Keratinocyte (primary cell): ENCODE measurements around the gene LATS2. TPM values are rescaled to one million over a fixed set of nuclear protein-coding genes. Genes with fewer than 3 reads are reported as not detected.

Experiments used
- DNase-seq: peaks from one replicate; pipeline ENCODE4 v3.0.0-alpha.2; 2011; ENCODE audit warnings: low read depth, missing footprints, low spot score
- FAIRE-seq: peaks from 2 replicates; lab custom pipeline; 2011; peaks lifted over from hg19 to GRCh38; lab: Jason Lieb, UNC
- H2AFZ ChIP-seq: 2 replicates; pipeline ENCODE4 v1.6.0; 2012; ENCODE audit warnings: low read length, control low read depth, inconsistent platforms; ENCODE audit not compliant: control insufficient read depth
- H3K27ac ChIP-seq: 2 replicates; pipeline ENCODE4 v1.5.1; 2011; ENCODE audit warnings: low read length; ENCODE audit not compliant: control insufficient read depth, insufficient read depth
- H3K27me3 ChIP-seq: 3 replicates; pipeline ENCODE4 v1.6.0; 2011; ENCODE audit warnings: low read length; ENCODE audit not compliant: control insufficient read depth, insufficient read depth; ENCODE audit errors: extremely low read depth
- H3K36me3 ChIP-seq, 2 experiments: 2 replicates in 1 of 2; 3 replicates in 1 of 2; pipeline ENCODE4 v1.5.1; 2011; ENCODE audit warnings: low read length in 2 of 2, mild to moderate bottlenecking in 1 of 2; ENCODE audit not compliant: control insufficient read depth in 2 of 2, insufficient read depth in 2 of 2; ENCODE audit errors: extremely low read depth in 1 of 2
- H3K4me1 ChIP-seq: 3 replicates; pipeline ENCODE4 v1.5.1; 2011; ENCODE audit warnings: low read length; ENCODE audit not compliant: control insufficient read depth, insufficient read depth; ENCODE audit errors: extremely low read depth
- H3K4me2 ChIP-seq: 3 replicates; pipeline ENCODE4 v1.6.0; 2011; ENCODE audit warnings: low read depth, low read length; ENCODE audit not compliant: control insufficient read depth, insufficient read depth; ENCODE audit errors: extremely low read depth
- H3K4me3 ChIP-seq, 3 experiments: fragments of 200-600 bp in 1 of 3; sonication (generic) in 1 of 3; 2 replicates in 2 of 3; 3 replicates in 1 of 3; pipeline ENCODE4 v1.5.1; 2011 to 2016; ENCODE audit warnings: low read length in 3 of 3, mild to moderate bottlenecking in 3 of 3, control low read depth in 2 of 3, inconsistent platforms in 1 of 3, low read depth in 1 of 3, mixed read lengths in 1 of 3, mixed run types in 1 of 3, moderate library complexity in 1 of 3; ENCODE audit not compliant: control insufficient read depth in 2 of 3, insufficient read depth in 2 of 3; ENCODE audit errors: extremely low read depth in 1 of 3
- H3K79me2 ChIP-seq: 2 replicates; pipeline ENCODE4 v1.6.0; 2012; ENCODE audit warnings: low read length; ENCODE audit not compliant: control insufficient read depth, insufficient read depth
- H3K9ac ChIP-seq: 3 replicates; pipeline ENCODE4 v1.6.0; 2011; ENCODE audit warnings: low read length; ENCODE audit not compliant: control insufficient read depth, insufficient read depth; ENCODE audit errors: extremely low read depth
- H3K9me1 ChIP-seq: 3 replicates; pipeline ENCODE4 v1.6.0; 2011; ENCODE audit warnings: low read length; ENCODE audit not compliant: control insufficient read depth, insufficient read depth; ENCODE audit errors: extremely low read depth
- H3K9me3 ChIP-seq: 2 replicates; pipeline ENCODE4 v1.5.1; 2012; ENCODE audit warnings: low read depth, low read length; ENCODE audit not compliant: control insufficient read depth
- H4K20me1 ChIP-seq: 3 replicates; pipeline ENCODE4 v1.6.0; 2011; ENCODE audit warnings: low read length; ENCODE audit not compliant: control insufficient read depth, insufficient read depth; ENCODE audit errors: extremely low read depth
- EZH2 ChIP-seq: IDR thresholded peaks from one replicate; pipeline ENCODE4 v1.6.1; 2012; ENCODE audit warnings: inconsistent platforms, mild to moderate bottlenecking, low read length, moderate library complexity
- dilution Hi-C: fragments of 300-500 bp; cut with MboI; formaldehyde crosslinking; loops from one replicate; pipeline ENCODE4 v1.7.0; 2020; ENCODE audit warnings: low sequenced_read_pairs; ENCODE audit not compliant: extremely low pct_ligation_motif_present
- polyA plus RNA-seq, 5 experiments: library from polyadenylated mRNA; depleted of rRNA in 3 of 5; stranded (reverse) in 3 of 5; stranded (forward) in 1 of 5; unstranded in 1 of 5; fragments of >200 nt; gene quantifications; 1 replicate in 1 of 5; 2 replicates in 3 of 5; 3 replicates in 1 of 5; pipeline versions ENCODE4 v1.2.1 to v1.2.3, GENCODE V29; 2011 to 2012; ENCODE audit warnings: missing spikeins in 2 of 5, low read depth in 1 of 5, low replicate concordance in 1 of 5
- TF ChIP-seq, protein P1 (sequence below), 3 experiments: IDR thresholded peaks in 1 of 3; conservative IDR thresholded peaks in 1 of 3; optimal IDR thresholded peaks in 1 of 3; 2 replicates in 2 of 3; 3 replicates in 1 of 3; pipeline versions ENCODE3 to v1.5.1; 2011; ENCODE audit warnings: low read length in 3 of 3, mild to moderate bottlenecking in 3 of 3, moderate library complexity in 2 of 3, control low read depth in 1 of 3, inconsistent platforms in 1 of 3; ENCODE audit not compliant: insufficient read depth in 2 of 3; ENCODE audit errors: extremely low read depth in 1 of 3

Gene LATS2
- polyA plus RNA-seq, 1 donor (not counting 4 experiments of a cell fraction or from before 2014, with no cell fraction given) = 6.7 TPM

GRCh38 chr13:21048901-21049698, 12.3 kb downstream of the LATS2 start:
- Histone ChIP-seq H3K9ac (no peak overlapping the region), H4K20me1 (peaks cover 16% of the 10 kb centered on the region), H3K4me2 (no peak overlapping the region), H3K4me1 (peaks cover 6% of the 10 kb centered on the region), H3K79me2 (peaks cover 96% of the 10 kb centered on the region), H2AFZ (no peak overlapping the region), H3K27ac (no peak overlapping the region), H3K4me3 (no peak overlapping the region), H3K9me3 (no peaks in the 10 kb centered on the region), H3K9me1 (peaks cover 3% of the 10 kb centered on the region), H3K36me3 (peaks cover 6 to 18% of the 10 kb centered on the region in 2 experiments), H3K27me3 (no peaks in the 10 kb centered on the region)
- FAIRE-seq = no peak
- DNase-seq = no peak
- dilution Hi-C loops = no loop called here
- TF ChIP-seq EZH2 = no peak
- TF ChIP-seq, protein P1, sequence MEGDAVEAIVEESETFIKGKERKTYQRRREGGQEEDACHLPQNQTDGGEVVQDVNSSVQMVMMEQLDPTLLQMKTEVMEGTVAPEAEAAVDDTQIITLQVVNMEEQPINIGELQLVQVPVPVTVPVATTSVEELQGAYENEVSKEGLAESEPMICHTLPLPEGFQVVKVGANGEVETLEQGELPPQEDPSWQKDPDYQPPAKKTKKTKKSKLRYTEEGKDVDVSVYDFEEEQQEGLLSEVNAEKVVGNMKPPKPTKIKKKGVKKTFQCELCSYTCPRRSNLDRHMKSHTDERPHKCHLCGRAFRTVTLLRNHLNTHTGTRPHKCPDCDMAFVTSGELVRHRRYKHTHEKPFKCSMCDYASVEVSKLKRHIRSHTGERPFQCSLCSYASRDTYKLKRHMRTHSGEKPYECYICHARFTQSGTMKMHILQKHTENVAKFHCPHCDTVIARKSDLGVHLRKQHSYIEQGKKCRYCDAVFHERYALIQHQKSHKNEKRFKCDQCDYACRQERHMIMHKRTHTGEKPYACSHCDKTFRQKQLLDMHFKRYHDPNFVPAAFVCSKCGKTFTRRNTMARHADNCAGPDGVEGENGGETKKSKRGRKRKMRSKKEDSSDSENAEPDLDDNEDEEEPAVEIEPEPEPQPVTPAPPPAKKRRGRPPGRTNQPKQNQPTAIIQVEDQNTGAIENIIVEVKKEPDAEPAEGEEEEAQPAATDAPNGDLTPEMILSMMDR (optimal IDR thresholded peaks at IDR 0.05 in 1 of 3, IDR thresholded peaks at IDR 0.05 in 1 of 3, conservative IDR thresholded peaks at IDR 0.05 in 1 of 3; ENCODE audit: extremely low read depth in 1 of 3, insufficient read depth in 2 of 3, low read length in 3 of 3) = no peak

DNA sequence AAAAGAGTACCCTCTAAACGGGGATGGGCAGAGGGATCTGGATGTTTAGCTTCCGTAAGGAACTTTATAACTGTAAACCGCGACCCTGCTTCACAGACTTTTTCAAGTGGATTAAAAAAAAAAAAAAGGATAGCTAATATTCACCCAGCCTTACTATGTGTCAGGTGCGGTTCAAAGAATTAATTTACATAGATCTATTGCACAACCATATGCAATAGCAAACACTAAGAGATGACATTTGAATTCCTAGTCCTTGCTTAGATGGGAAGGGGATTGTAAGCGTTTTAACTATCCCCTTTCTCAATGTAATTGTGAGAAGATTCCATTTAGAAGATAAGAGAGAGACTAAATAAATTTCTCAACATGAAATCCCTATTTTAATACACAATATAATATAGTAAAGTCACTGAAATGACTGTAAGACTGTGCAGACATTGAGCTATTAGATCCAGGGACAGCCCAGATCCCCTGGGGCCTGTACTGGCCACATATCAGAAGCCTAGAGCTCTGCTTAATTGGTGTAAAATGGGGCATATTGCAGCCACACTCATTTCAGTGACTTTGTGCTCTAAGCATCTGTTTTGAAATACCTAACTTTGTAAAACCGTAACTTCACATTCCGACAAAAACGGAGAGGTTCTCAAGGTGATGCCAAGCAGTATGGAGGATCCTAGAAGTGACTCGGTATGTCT, 13.6 kb downstream of the LATS2 start:
- no peak overlapping the region for H3K27ac ChIP-seq
- no peaks in the 10 kb centered on the region for H3K27me3 ChIP-seq
- dilution Hi-C loops = no loop called here
- H3K4me2 ChIP-seq = no peak overlapping the region
- no peaks in the 10 kb centered on the region for H3K9me3 ChIP-seq
- H3K79me2 ChIP-seq = peaks cover 96% of the 10 kb centered on the region
- no peaks in the 10 kb centered on the region for H3K4me1 ChIP-seq
- peaks cover 6 to 18% of the 10 kb centered on the region in 2 experiments for H3K36me3 ChIP-seq
- H4K20me1 ChIP-seq = peaks cover 19% of the 10 kb centered on the region
- H3K9me1 ChIP-seq = peaks cover 3% of the 10 kb centered on the region
- TF ChIP-seq EZH2 = no peak
- TF ChIP-seq, protein P1 (optimal IDR thresholded peaks at IDR 0.05 in 1 of 3, IDR thresholded peaks at IDR 0.05 in 1 of 3, conservative IDR thresholded peaks at IDR 0.05 in 1 of 3; ENCODE audit: extremely low read depth in 1 of 3, insufficient read depth in 2 of 3, low read length in 3 of 3) = no peak
- no peak overlapping the region for H2AFZ ChIP-seq
- DNase-seq = no peak
- H3K9ac ChIP-seq = no peak overlapping the region
- no peak for FAIRE-seq
- no peak overlapping the region for H3K4me3 ChIP-seq
